Measurements from ENCODE around the gene TECTA. TPM values are rescaled to one million over a fixed set of nuclear protein-coding genes. Genes with fewer than 3 reads are reported as not detected.
"Not testable (repeated sequence)": the region's sequence is repeated elsewhere in the genome, so short reads cannot be mapped to it uniquely, and the experiment has no call there.

TECTA gene
- total RNA-seq, 1 donor from 2014 or later, result 0.28 TPM

DNA sequence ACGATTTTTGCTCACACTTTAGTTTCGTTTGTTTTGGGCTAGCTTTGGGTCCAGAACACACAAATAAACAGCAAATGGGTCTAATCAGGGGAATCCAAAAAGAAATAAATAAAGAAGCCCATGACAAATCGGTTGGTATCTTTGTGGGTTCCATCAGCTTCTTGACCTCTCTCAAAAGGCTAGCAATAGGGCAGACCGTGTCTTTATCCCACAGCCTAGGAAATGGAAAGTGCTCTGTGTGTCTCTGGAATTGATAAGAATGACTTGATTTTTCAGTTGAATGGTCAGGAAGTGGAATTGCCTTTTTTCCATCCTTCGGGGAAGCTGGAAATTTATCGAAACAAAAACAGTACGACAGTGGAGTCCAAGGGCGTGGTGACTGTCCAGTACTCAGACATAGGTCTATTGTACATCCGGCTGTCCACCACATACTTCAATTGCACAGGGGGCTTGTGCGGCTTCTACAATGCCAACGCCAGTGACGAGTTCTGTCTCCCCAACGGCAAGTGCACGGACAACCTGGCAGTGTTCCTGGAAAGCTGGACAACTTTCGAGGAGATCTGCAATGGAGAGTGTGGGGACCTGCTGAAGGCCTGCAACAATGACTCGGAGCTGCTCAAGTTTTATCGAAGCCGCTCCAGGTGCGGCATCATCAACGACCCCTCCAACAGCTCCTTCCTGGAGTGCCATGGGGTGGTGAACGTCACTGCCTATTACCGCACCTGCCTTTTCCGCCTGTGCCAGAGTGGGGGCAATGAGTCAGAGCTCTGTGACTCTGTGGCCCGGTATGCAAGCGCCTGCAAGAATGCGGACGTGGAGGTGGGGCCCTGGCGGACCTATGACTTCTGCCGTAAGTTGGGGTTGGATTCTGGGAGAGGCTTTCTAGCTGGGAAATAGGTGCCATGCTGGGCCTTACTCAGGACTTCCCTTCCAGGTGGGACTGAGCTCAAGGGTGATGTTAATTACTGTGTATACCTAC lies 28.6 kb downstream of the TECTA start:
- peak; percentile 10 for ATAC-seq

DNA sequence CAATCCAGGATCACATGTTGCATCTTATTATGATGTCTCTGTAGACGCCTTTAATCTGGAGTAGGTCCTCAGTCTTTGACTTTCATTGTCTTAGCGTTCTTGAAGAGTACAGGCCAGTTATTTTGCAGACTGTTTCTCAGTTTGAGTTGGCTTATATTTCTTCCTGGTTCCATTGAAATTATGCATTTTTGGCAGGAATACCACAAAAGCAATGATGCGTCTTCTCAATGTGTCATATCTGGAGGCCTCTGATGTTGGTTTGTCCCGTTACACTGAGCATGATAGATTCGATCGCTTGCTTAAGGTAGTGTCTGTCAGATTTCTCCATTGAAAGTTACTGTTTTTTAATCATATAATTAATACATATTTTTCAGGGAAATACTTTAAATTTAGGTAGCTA lies 30.6 kb downstream of the TECTA start:
- ATAC-seq, result no peak

DNA sequence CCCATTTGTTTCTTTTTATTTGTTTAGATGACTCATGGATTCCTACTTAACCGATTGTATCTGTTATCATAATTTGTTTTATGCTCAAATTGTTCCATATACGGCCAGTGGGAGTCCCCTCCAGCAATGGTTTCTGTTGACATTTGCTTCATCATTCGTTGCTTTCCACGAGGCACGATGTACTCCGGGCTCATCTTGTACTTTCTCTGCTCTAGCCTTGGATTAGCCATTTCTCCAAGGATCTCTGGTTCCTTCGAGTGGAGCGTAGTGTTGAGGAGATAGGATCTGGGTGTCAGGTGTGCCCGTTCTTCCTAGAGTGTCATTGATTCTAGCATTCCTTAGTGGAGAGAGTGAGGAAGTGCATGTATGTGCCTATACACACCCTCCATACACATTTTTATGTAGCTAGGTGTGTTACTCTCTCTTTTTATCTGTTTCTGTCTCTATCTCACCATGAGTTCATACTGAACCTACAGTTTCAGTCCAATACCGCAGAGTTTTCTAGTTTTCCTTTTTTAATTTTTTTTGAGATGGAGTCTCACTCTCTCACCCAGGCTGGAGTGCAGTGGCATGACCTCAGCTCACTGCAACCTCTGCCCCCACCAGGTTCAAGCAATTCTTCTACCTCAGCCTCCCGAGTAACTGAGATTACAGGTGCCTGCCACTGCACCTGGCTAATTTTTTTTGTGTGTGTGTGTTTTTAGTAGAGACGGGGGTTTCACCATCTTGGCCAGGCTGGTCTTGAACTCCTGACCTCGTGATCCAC lies 31.4 kb downstream of the TECTA start:
- ATAC-seq, result no peak

DNA sequence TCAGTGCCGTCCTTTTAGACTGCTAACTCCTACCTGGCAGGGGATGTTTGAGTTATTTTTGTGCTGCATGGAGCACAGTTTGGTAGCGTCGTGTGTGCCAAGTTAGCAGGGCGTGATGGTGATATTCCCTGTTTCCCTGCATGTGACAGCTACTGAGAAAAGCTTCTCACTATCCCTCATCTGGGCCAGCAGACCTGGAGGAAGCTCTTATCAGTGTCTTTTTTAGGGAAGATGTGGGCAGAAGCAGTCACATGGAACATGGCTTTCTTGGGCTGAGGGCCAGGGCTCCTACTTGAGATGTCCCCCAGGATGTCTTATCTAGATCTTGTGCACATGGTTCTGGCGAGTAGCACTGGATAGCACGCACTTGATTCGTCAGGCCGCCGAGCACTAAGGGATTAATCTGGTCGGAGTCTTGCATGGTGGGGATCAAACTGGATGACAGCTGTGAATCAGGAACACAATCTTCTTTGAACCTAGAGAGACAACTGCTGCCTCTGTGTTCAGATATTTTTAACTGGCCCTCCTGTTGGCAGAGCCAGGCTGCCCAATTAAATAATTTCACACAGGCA lies 33.8 kb downstream of the TECTA start:
- ATAC-seq, result no peak

DNA sequence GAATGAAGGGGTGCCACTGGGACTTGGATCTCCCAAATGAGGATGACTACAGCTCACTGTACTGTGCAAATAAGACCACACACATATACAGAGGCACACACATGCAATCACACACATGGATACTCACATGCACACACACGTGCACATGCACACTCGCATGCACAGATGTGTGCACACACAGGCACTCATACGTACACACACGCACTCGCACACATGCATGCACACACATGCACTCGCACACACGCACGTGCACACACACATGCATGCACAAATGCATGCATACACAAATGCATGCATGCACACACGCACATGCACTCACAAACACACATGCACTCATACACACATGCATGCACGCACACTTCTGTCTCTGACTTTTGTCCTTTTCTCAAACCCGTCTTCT lies 36.0 kb downstream of the TECTA start:
- no peak for ATAC-seq

DNA sequence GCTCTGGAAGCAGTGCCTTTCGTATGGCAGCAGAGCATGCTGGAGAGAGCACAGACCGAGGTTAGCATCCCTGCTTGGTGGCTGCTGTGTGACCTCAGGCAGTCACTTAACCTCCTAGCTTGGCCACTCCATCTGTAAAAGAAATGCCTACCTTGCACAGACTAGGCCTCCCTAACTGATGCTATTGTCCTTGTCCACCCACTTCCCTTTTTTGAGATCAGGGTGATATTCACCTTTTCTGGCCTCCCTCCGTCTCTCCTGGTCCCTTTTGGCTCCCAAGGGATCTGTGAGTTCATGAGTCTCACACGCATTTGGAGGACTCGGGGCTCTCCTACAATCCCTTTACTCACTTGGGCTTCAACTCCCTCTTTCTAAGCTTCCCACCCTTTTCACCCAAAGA lies 37.2 kb downstream of the TECTA start:
- no peak for ATAC-seq

DNA sequence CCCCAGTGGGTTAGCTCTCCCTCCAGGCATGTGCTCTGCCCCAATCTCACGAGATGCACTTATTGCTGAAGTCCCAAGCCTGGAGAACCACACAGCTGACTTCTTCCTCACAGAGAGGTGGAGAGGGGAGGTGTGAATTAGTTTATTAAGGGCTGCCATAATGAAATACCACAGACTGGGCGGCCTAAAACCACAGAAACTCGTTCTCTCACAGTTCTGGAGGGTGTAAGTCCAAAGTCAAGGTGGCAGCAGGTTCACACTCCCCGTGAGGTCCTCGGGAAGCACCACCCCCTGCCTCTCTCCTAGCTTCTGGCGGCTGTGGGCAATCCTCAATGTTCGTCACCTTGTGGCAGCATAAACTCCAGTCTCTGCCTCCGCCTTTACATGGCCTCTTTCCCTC lies 39.3 kb downstream of the TECTA start:
- ATAC-seq, result no peak

DNA sequence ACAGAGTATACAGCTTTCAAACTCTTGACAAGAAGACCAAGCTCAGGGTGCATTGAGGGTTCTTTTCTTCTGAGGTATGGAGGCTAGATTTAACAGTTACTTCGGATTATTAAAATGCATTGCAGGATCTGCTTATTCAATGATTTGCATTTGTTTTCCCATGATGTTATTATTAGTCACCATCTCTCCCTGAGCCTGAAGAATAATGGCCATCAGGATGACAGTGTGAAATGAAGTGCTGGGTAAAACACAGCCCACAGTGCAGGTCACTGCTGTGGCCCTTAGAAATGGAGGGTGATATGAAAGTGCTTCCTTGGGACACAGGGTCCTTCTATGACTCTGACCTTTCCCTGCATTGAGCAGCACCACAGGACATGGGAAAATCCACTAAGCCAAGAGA lies 40.0 kb downstream of the TECTA start:
- no peak for ATAC-seq

DNA sequence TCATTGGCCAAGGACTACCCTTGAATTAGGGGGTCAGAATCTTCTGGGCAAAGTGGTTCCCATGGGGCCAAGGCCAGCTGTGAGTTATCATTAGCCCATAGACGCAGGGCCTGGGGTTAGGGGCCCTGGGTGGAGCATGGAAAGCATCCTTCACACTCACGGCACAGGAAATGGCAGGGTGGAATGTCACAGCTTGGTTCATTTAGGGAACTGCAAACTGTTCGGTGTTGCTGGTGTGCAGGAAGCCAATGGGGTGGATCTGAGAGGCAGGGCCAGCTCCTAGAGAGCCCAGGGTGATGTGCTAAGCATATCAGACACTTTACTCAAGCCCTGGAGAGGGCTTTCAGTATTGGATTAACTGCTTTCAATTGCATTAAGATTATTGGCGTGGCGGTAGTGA lies 42.9 kb downstream of the TECTA start:
- ATAC-seq, result no peak

DNA sequence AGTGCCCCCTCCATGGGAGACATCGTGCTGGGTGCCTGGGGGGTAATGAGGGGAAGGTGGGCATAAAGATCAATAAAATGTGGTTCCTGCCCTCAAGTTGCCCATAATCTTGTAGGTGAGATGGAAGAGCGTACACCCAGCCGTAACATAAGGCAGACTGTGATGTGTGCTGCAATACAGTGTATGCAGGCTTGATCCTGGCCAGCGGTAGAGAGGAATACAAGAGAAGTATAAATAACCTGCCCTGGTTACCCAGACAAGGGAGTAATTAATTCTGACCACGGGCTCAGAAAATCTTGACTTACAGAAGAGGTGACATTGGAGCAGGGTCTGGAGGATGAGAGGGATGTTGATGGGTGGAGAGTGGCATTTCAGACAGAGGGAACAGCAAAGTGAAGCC lies 43.7 kb downstream of the TECTA start:
- no peak for ATAC-seq

DNA sequence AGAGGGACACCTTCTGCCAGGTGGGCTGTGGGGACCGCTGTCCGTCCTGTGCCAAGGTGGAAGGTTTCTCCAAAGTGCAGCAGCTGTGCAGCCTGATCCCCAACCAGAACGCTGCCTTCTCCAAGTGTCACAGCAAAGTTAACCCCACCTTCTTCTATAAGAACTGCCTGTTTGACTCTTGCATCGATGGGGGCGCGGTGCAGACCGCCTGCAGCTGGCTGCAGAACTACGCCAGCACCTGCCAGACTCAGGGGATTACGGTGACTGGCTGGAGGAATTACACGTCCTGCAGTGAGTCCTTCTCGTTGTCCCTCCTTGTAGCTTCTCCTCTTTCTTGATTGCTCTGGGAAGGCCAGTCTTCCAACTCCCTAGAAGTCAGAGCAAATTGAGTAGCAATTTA lies 44.8 kb downstream of the TECTA start:
- ATAC-seq, result no peak

DNA sequence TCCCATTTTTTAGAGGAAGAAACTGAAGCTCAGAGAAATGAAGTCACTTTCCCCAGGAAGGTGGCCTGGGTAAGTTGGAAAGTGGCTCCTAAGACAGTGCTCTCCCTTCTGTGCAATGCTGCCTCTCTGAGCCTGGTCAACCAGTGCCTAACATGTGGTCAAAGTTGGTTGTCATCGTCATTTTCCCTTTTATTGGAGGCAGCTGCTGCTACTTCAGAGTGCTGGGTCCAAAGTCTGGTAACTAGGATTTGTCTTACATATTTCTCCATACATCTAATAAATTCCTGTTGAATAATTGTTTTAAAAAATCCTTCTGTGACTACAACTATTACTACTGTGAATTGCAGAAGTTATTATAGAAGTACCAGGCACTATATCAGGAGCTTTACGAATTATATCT lies 48.1 kb downstream of the TECTA start:
- ATAC-seq, result no peak

DNA sequence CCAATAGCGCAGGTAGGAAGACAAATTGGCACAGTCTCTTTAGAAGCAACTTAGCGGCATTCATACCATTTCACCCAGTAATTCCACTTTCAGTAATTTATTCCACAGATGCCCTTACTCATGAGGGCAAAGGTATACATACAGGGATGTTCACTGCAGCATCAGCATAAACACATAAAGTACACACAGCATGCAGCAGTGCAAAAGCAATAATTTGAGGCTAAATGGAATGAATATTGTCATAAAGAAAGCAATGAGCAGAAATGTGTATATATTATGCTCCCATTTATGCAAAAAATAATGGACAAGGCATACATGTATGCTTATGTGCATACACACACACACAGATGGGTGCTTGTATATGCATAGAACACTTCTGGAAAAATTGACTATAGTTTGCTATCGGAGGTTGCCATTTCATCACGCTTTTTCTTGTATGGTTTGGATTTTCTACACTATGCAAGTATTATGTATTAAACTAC lies 50.2 kb downstream of the TECTA start:
- no peak for ATAC-seq

DNA sequence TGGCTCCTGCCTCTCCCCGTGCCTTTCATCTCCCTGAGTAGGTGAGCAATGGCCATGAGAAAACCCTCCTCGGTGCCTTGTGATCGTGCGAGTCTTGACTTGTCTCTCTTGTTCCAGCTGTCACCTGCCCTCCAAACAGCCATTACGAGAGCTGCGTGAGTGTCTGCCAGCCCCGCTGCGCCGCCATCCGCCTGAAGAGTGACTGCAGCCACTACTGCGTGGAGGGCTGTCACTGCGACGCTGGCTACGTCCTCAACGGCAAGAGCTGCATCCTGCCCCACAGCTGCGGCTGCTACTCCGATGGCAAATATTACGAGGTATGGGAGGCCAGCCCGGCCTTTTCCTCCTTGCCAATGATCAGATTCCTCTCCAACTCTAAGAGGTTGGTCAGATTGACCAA lies 51.7 kb downstream of the TECTA start:
- no peak for ATAC-seq

DNA sequence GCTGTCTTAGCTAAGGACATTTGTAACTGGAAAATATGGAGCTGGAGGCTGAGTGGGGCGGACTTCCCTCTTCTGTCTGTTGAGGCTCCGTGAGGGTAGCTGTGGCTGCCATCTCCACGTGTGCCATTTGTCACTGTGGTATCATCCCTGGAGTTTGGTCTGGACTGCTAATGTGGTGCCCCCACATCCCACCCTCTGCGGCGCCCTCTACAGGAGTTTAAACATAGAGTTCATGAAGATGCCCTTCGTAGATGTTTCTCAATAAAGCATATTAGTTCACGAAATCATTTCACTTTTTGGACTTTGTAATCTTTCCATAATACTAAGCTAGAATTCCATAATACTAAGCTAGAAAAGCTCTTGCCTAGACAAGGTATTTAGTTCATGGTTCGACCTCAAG lies 52.4 kb downstream of the TECTA start:
- ATAC-seq, result no peak

DNA sequence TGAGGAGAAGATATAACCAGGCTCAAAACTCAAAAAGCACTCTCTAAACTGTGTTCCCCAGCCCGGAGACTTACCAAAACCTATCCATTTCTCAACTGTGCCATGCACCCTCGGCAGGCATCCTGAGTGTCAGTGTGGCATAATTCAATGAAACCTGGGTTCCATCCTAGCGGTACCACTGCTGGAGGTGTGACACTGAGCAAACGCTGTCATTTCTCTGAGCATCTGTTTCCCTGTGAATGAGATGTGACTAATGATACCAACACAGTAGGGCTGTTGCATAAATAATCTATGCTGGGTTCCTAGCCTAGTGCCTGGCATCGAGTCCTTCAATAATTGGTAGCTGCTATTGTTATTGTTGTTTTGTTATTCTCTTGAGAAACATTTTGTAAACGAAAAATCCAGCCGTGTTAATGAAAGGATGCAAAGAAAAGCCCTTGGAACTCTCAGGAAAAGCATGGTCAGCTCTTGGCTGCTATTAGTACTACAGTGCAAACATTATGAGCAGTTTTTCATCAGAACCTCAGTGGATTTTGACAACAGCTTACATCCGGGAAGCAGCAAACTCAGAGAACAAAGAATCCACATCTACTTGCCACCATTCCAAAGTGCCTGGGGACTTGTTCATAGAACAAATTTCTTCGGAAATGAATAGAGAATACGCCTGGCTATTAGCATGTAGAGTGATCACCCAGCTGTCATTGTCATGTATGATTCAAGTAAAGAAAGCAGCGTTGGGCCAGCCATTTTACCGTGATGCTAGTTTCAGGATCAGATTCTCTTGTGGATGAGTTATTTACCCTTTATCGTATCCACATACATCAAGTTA lies 53.7 kb downstream of the TECTA start:
- ATAC-seq, result no peak

DNA sequence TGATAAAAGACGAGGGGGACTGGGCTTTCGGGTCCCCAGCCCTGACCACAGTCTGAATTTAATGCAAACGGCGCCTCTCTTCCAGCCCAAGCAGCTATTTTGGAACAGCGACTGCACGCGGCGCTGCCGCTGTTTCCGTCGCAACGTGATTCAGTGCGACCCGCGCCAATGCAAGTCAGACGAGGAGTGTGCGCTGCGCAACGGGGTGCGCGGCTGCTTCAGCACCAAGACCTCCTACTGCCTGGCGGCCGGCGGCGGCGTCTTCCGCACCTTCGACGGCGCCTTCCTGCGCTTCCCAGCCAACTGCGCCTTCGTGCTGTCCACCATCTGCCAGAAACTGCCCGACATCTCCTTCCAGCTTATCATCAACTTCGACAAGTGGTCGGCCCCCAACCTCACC lies 56.7 kb downstream of the TECTA start:
- no peak for ATAC-seq

DNA sequence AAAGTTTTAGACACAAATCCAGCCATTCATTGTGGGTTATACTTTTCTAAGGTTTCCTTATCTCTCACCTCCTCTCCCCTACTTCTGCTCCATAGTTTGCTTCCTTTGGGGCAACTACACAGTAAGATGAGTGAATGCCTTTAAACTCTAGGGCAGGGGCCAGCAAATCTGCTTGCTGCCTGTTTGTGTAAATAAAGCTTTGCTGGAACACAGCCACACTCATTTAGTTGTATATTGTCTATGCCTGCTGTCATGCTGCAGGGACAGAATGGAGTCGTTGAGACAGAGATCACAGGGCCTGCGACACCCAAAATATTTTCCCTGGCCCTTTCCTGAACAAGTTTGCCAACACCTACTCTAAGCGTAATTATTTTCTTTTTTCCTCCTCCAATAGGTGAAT lies 58.7 kb downstream of the TECTA start:
- ATAC-seq, result no peak

DNA sequence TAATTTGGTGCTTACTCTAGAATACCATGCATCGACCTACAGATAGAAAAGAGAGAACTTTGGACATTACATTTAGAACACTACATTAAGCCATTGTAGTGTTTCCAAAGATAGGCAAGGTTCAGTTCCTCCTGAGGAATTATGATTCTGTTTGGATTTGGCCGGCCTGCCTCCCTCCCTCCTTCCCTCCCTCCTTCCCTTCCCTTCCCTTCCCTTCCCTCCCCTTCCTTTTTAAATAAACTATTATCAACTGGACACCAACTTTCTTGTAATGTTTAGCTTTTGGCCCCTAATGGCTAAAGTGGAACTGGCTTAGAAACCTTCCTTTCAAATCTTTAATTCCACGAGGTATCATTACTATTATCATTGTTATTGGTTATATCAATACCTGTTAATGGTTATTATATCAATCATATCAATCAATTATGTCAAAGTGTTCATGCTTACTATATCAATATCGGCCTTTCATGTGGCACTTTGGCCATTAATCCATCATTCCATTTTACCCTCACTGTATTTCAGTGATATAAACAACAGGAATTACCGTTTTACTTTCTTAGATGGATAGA lies 60.4 kb downstream of the TECTA start:
- no peak for ATAC-seq

DNA sequence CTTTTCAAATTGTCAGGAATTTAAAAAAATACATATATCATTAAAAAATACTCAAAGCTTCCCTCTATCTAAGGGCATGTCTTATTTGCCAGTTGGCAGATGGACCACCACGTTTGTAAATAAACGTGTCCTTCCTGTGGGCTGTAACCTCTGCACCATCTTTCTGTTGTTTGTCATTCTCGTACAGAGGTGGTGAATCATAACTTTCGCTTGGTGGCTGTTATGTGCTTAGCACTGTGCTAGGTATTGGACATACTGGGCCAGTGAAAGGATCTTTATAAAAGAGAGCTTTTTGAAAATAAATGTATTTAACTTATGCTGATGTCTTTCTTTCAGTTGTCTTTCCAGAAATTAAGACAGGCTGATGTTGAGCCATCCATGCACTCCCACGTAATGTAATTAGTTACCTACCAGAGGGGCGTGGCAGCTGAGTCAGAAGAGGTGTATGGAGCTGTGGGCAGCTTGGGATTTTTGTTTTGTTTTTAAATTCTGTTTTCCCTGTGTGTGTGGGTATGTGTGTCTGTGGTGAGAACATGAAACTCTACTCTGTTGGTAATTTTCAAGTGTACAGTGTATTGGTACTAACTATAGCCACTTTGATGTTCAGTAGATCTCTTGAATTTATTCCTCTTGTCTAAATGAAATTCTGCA lies 62.7 kb downstream of the TECTA start:
- ATAC-seq, result no peak

DNA sequence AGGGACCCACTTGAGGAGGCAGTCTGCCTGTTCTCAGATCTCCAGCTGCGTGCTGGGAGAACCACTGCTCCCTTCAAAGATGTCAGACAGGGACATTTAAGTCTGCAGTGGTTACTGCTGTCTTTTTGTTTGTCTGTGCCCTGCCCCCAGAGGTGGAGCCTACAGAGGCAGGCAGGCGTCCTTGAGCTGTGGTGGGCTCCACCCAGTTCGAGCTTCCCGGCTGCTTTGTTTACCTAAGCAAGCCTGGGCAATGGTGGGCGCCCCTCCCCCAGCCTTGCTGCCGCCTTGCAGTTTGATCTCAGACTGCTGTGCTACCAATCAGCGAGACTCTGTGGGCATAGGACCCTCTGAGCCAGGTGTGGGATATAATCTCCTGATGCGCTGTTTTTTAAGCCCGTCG lies 76.6 kb downstream of the TECTA start:
- ATAC-seq, result not testable (repeated sequence)

DNA sequence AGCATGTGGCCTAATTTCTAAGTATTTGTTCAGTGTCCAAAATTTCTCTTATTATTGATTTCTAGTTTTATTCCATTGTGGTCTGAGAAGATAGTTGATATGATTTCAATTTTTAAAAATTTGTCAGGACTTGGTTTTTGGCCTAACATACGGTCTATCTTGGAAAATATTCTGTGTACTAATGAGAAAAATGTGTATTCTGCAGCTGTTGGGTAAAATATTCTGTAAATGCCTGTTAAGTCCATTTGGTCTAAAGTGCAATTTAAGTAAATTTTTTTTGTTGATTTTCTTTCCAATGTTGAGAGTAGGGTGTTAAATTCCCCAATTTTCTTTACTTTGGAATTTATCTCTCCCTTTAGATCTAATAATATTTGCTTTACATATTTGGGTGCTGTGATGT lies 78.3 kb downstream of the TECTA start:
- ATAC-seq, result no peak
